Measurements from ENCODE around the gene PKD1. TPM values are rescaled to one million over a fixed set of nuclear protein-coding genes. Genes with fewer than 3 reads are reported as not detected.

PKD1 gene
- total RNA-seq, 1 donor from 2014 or later = 628 TPM

DNA sequence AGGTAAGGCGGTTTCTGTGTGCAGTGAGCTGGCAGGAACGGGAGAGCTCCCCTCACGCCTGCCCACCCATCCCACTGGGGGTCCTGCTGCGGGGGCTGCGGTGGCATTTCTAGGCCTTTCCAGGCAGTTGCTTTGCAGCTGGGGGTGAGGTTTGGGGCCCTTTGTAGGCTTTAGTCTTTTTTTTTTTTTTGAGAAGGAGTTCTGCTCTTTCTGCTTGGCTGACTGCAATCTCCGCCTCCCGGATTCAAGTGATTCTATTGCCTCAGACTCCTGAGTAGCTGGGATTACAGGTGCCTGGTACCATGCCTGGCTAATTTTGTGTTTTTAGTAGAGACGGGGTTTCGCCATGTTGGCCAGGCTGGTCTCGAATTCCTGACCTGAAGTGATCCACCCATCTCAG is 76.8 kb downstream of the PKD1 start:
- H3K9me3 Mint-ChIP-seq (ENCODE audit: unreplicated experiment) = peaks cover 15% of the 10 kb centered on the region
- H3K4me1 Mint-ChIP-seq (ENCODE audit: low read depth, unreplicated experiment) = peaks cover 3% of the 10 kb centered on the region
- TF ChIP-seq, protein P1, sequence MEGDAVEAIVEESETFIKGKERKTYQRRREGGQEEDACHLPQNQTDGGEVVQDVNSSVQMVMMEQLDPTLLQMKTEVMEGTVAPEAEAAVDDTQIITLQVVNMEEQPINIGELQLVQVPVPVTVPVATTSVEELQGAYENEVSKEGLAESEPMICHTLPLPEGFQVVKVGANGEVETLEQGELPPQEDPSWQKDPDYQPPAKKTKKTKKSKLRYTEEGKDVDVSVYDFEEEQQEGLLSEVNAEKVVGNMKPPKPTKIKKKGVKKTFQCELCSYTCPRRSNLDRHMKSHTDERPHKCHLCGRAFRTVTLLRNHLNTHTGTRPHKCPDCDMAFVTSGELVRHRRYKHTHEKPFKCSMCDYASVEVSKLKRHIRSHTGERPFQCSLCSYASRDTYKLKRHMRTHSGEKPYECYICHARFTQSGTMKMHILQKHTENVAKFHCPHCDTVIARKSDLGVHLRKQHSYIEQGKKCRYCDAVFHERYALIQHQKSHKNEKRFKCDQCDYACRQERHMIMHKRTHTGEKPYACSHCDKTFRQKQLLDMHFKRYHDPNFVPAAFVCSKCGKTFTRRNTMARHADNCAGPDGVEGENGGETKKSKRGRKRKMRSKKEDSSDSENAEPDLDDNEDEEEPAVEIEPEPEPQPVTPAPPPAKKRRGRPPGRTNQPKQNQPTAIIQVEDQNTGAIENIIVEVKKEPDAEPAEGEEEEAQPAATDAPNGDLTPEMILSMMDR (IDR thresholded peaks at IDR 0.05; ENCODE audit: partially characterized antibody, unreplicated experiment) = no peak
- H3K36me3 Mint-ChIP-seq (ENCODE audit: unreplicated experiment) = no peaks in the 10 kb centered on the region
- peak overlapping the region; percentile 38 for H3K4me3 Mint-ChIP-seq (ENCODE audit: unreplicated experiment)
- H3K27ac Mint-ChIP-seq (ENCODE audit: unreplicated experiment) = no peak overlapping the region
- peaks cover 7% of the 10 kb centered on the region for H3K27me3 Mint-ChIP-seq (ENCODE audit: unreplicated experiment)
- DNase-seq = no peak

DNA sequence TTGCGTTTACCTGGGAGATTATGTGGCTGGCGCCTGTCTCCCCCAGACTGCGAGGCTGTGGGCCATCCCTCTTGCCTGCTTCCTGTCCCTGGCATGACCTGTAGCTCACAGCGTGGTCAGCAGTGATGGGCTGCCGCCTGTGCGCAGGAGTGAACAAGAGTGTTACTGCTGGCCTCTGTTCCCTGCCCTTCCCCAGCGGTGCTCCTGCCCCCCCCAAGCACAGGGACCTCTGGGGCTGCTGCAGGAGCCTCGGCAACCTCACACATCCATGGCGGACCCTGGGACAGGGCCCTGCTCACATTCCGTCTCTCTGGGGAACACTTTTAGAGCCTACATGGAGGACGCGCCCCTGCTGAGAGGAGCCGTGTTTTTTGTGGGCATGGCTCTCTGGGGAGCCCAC is 77.3 kb downstream of the PKD1 start:
- H3K27me3 Mint-ChIP-seq (ENCODE audit: unreplicated experiment) = peaks cover 7% of the 10 kb centered on the region
- H3K9me3 Mint-ChIP-seq (ENCODE audit: unreplicated experiment) = peaks cover 10% of the 10 kb centered on the region
- H3K36me3 Mint-ChIP-seq (ENCODE audit: unreplicated experiment) = no peaks in the 10 kb centered on the region
- H3K4me3 Mint-ChIP-seq (ENCODE audit: unreplicated experiment) = peak overlapping the region; percentile 38
- H3K27ac Mint-ChIP-seq (ENCODE audit: unreplicated experiment) = no peak overlapping the region
- TF ChIP-seq, protein P1 (IDR thresholded peaks at IDR 0.05; ENCODE audit: partially characterized antibody, unreplicated experiment) = no peak
- DNase-seq = no peak
- H3K4me1 Mint-ChIP-seq (ENCODE audit: low read depth, unreplicated experiment) = peaks cover 3% of the 10 kb centered on the region

DNA sequence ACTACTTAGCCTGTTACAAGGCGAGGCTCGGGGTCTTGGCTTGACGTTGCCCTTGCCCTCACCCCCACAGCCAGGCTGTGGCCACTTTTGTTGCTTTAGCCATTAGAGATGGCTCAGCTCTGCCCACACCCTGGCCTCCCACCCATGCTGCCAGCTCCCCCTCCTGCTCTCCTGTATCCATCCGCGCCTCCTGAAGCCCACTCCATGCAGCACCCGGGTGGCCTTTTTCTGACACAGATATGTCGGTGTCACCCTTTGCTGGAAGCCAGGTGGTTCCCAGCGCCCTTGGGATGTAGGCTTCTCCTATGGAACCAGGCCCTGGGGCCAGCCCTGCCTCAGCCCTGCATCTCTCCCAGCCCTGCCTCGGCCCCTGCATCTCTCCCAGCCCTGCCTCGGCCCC is 78.3 kb downstream of the PKD1 start:
- H3K27me3 Mint-ChIP-seq (ENCODE audit: unreplicated experiment) = peaks cover 7% of the 10 kb centered on the region

DNA sequence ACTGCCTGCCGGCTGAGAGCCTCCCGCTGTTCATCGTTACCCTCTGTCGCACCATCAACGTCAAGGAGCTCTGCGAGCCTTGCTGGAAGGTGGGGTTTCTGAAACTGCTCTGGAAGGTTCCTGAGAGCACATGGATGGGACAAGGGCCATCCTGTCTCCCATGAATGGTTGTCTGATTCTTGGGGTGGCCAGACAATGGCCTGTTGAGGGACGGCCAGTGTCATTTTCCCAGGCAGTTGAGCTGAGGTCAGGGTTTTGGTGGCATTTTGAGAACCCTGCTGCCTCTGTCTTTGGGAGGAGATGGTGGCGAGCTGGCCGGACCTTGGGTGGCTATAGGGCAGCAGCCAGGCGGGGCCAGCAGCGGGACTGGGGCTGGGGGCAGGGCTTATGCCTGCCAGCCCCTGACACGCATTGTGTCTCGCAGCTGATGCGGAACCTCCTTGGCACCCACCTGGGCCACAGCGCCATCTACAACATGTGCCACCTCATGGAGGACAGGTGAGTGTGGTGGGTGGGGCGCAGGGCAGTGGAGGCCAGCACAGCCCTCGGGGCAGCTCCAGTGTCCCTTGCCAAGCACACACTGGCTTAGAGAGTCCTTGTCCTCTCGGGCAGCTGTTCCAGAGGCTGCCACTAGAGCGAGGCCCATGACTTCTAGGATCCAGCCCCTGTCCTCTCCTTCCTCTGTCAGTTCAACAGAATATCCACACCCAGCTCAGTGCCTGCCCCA is 78.9 kb downstream of the PKD1 start:
- Mint-ChIP-seq H3K36me3 (ENCODE audit: unreplicated experiment) (no peaks in the 10 kb centered on the region), H3K27ac (ENCODE audit: unreplicated experiment) (no peak overlapping the region), H3K4me1 (ENCODE audit: low read depth, unreplicated experiment) (peaks cover 3% of the 10 kb centered on the region), H3K27me3 (ENCODE audit: unreplicated experiment) (peaks cover 7% of the 10 kb centered on the region), H3K4me3 (ENCODE audit: unreplicated experiment) (peak overlapping the region; percentile 4), H3K9me3 (ENCODE audit: unreplicated experiment) (peaks cover 10% of the 10 kb centered on the region)
- TF ChIP-seq, protein P1 (IDR thresholded peaks at IDR 0.05; ENCODE audit: partially characterized antibody, unreplicated experiment) = no peak
- DNase-seq = no peak

More for the DNA sequence above, 78.3 kb downstream of the PKD1 start:
- Mint-ChIP-seq H3K27ac (ENCODE audit: unreplicated experiment) (no peak overlapping the region), H3K9me3 (ENCODE audit: unreplicated experiment) (peaks cover 11% of the 10 kb centered on the region), H3K4me3 (ENCODE audit: unreplicated experiment) (peak overlapping the region; percentile 4), H3K4me1 (ENCODE audit: low read depth, unreplicated experiment) (peaks cover 3% of the 10 kb centered on the region), H3K36me3 (ENCODE audit: unreplicated experiment) (no peaks in the 10 kb centered on the region)
- DNase-seq = no peak
- TF ChIP-seq, protein P1 (IDR thresholded peaks at IDR 0.05; ENCODE audit: partially characterized antibody, unreplicated experiment) = no peak

DNA sequence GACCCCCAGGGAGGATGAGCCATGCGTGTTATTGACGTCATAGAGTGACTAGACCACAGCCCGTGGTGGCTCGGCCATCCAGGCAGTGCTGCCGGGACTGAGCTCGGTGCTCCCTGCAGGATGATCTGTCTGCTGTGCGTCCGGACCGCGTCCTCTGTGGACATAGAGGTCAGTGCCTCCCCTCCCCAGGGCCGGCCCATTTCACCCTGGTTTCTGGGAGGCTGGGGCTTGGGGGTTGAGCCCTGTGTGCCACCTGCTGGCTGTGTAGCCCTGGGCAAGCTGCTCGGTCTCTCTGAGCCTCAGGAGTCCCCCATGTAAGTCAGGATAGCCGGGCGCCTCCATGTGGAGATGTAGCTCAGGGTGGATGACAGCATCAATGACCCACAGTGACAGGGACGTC is 79.6 kb downstream of the PKD1 start:
- H3K36me3 Mint-ChIP-seq (ENCODE audit: unreplicated experiment) = no peaks in the 10 kb centered on the region
- peak overlapping the region; percentile 66 for H3K27ac Mint-ChIP-seq (ENCODE audit: unreplicated experiment)
- no peak overlapping the region for H3K4me3 Mint-ChIP-seq (ENCODE audit: unreplicated experiment)

More for the DNA sequence above, 79.6 kb downstream of the PKD1 start:
- H3K4me1 Mint-ChIP-seq (ENCODE audit: low read depth, unreplicated experiment) = peaks cover 3% of the 10 kb centered on the region
- TF ChIP-seq, protein P1 (IDR thresholded peaks at IDR 0.05; ENCODE audit: partially characterized antibody, unreplicated experiment) = no peak
- H3K9me3 Mint-ChIP-seq (ENCODE audit: unreplicated experiment) = peaks cover 15% of the 10 kb centered on the region
- peaks cover 4% of the 10 kb centered on the region for H3K27me3 Mint-ChIP-seq (ENCODE audit: unreplicated experiment)
- DNase-seq = no peak
